Liver (tissue), 2 donors: ENCODE measurements around the gene PDE4B.

Experiments
- CTCF ChIP-seq: fragments of 150-350 bp; IDR thresholded peaks from 2 replicates; pipeline ENCODE4 v1.5.1; 2017; ENCODE audit warnings: improper control_type of control experiment, low read depth, low read length; ENCODE audit not compliant: missing input control
- TF ChIP-seq, protein P1 (sequence below): IDR thresholded peaks from 2 replicates; pipeline ENCODE4 v1.6.1; 2016; ENCODE audit warnings: antibody characterized with exemption, mild to moderate bottlenecking
- donor health status: healthy.

- no peak for TF ChIP-seq CTCF
- TF ChIP-seq, protein P1, sequence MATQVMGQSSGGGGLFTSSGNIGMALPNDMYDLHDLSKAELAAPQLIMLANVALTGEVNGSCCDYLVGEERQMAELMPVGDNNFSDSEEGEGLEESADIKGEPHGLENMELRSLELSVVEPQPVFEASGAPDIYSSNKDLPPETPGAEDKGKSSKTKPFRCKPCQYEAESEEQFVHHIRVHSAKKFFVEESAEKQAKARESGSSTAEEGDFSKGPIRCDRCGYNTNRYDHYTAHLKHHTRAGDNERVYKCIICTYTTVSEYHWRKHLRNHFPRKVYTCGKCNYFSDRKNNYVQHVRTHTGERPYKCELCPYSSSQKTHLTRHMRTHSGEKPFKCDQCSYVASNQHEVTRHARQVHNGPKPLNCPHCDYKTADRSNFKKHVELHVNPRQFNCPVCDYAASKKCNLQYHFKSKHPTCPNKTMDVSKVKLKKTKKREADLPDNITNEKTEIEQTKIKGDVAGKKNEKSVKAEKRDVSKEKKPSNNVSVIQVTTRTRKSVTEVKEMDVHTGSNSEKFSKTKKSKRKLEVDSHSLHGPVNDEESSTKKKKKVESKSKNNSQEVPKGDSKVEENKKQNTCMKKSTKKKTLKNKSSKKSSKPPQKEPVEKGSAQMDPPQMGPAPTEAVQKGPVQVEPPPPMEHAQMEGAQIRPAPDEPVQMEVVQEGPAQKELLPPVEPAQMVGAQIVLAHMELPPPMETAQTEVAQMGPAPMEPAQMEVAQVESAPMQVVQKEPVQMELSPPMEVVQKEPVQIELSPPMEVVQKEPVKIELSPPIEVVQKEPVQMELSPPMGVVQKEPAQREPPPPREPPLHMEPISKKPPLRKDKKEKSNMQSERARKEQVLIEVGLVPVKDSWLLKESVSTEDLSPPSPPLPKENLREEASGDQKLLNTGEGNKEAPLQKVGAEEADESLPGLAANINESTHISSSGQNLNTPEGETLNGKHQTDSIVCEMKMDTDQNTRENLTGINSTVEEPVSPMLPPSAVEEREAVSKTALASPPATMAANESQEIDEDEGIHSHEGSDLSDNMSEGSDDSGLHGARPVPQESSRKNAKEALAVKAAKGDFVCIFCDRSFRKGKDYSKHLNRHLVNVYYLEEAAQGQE: no peak
Observed at GRCh38 chr1:65866439-65866838, 73.7 kb downstream of the PDE4B start.
